ENCODE data around the gene NAXD.
A peak's percentile ranks its signal among the peaks of the same experiment; 100 is the strongest.

DNA sequence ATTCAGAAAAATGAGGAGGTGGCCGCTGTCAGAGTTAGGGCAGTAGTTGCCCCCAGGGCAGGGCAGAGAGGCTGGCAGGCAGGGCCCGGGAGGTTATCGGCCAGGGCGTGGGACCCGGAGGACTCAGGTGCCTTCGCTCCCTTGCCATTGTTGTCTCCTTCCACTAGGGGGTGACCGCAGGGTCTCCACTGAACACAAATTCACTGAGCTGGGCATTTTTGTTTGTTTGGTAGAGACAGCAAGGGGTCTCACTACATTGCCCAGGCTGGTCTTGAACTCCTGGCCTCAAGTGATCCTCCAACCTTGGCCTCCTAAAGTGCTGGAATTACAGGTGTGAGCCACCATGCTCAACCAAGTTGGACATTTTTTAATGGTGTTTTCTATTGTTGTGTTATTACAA lies 65.5 kb downstream of the NAXD start:
- TF ChIP-seq, protein P1, sequence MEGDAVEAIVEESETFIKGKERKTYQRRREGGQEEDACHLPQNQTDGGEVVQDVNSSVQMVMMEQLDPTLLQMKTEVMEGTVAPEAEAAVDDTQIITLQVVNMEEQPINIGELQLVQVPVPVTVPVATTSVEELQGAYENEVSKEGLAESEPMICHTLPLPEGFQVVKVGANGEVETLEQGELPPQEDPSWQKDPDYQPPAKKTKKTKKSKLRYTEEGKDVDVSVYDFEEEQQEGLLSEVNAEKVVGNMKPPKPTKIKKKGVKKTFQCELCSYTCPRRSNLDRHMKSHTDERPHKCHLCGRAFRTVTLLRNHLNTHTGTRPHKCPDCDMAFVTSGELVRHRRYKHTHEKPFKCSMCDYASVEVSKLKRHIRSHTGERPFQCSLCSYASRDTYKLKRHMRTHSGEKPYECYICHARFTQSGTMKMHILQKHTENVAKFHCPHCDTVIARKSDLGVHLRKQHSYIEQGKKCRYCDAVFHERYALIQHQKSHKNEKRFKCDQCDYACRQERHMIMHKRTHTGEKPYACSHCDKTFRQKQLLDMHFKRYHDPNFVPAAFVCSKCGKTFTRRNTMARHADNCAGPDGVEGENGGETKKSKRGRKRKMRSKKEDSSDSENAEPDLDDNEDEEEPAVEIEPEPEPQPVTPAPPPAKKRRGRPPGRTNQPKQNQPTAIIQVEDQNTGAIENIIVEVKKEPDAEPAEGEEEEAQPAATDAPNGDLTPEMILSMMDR (conservative IDR thresholded peaks at IDR 0.05; ENCODE audit: low read depth, low read length), result peak; percentile 50
- TF ChIP-seq EZH2phosphoT487 (IDR thresholded peaks at IDR 0.05; ENCODE audit: borderline replicate concordance, low read length), result no peak
- TF ChIP-seq EZH2 (IDR thresholded peaks at IDR 0.05; ENCODE audit: low read length, unreplicated experiment), result no peak
